Endothelial cell of coronary artery (primary cell): Measurements from ENCODE around the gene ZCCHC3. TPM values are rescaled to one million over a fixed set of nuclear protein-coding genes. Genes with fewer than 3 reads are reported as not detected.

ENCODE experiments used
- total RNA-seq: library from RNA; depleted of rRNA; stranded (reverse); fragments of >200 nt; gene quantifications from 2 replicates; pipeline ENCODE4 v1.2.3, GENCODE V29; 2014

Gene ZCCHC3
- total RNA-seq = 16.1 and 18.6 TPM in 2 replicates

GRCh38 chr20:297098-297924 lies at the start of gene ZCCHC3:
Gene ZCCHC3 (plus strand): TSS chr20:297570. CDS start chr20:297587, 17 bp downstream.

DNA sequence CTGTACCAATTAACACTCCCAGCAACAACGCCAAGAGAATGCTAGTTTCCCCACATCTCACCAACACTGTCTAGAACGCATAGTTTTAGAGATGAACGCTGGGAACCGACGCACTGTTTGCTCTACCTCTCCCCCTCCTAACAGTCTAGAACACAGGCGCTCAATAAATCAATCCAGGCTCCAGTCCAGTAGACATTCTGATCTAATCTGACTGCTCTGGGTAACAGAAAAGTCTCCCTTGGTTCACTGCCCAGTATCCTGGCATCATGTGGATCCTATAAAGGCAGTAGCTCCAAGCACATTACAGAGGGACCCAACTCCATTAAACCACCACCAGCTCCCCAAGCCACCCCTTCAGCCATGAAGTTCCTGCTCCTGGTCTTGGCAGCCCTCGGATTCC lies 40.0 kb upstream of the ZCCHC3 start, which contains the start of gene DEFB132:
Gene DEFB132 (plus strand): TSS at position 306 of the 400 bp plus-strand sequence. CDS start 55 bp downstream, at position 361.

DNA sequence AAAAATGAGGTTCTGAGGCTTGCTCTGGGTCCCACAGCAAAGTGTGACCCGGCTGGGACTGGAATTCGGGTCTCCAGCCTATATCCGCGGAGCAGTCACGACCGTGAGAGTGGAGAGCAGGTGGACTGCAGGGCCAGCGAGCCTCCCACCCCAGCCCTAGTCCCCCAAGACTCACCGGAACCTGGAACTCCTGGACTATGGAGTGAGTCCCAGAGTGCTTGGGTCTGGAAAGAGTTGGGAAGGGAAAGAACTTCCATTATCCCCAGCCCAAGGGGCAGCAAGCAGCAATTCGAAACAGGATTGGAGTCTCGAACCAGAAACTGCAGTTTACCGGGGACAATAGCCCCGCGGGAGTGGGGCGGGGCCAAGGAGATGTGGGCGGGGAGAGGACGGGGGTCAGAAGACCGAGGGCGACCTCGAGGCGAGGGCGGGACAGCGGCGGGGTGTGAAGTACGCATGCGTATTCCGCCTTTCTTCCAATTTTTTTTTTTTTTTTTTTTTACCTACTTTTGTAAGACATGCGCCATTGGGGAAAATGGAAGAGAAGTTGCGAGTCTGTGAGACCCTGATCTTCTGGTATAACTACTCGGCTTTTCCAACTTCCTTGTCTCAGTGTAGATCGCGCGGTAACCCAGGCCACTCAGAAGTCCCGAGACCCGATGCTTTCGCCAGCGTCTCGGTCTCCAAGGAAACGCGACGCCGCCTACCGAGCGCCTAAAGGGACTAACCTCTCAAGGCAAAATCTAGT lies 7.1 kb upstream of the ZCCHC3 start, which contains the start of gene C20orf96:
Gene C20orf96 (minus strand): TSS at position 667 of the 748 bp plus-strand sequence. CDS start 140 bp downstream, at position 527.

GRCh38 chr20:325045-325888 lies 27.9 kb downstream of the ZCCHC3 start, which contains the start of gene SOX12:
Gene SOX12 (plus strand): TSS chr20:325552. CDS start chr20:325925, 373 bp downstream.

DNA sequence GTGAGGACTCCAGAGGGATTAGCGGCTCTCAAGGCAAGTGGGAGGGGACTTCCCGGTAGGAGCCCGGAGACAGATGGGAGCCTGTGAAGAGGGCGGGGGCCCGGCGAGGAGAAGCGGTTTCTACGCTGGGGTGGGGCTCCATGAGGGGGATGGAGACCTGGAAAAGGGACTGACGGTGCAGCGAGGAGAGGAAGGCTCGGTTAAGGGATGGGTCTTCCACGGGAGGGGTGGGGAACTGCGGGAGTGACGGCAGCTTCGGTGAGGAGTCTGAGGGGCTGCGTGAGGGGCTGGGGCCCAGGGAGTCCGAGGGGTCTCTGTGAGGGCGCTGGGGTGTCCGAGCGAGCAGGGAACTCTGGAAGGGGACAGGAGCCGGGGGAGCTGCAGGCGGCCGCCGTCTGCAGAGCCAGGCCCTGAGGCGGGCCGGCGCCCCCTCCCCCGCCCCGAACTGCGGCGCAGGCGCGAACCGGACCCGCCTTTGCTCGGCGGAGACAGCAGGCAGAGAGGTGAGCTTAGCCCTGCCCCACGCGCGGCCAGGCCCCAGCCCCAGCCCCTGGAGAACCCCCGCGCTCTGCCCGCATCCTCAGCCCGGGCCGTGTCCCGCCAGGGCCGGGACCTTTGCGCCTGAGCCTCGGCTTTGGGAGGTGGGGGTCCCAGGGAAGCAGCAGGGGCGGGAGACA lies 49.4 kb downstream of the ZCCHC3 start, which contains the start of gene NRSN2:
Gene NRSN2 (plus strand): TSS at position 472 of the 677 bp plus-strand sequence. CDS start 2,533 bp downstream, outside the sequence.

Other genes starting within 250 kb of the ZCCHC3 start
- not detected in 2 replicates for gene DEFB125, start 209.9 kb upstream of the ZCCHC3 start, total RNA-seq
- not detected in 2 replicates for gene DEFB126, start 155.0 kb upstream of the ZCCHC3 start, total RNA-seq
- gene DEFB127, start 140.1 kb upstream of the ZCCHC3 start, total RNA-seq = not detected in 2 replicates
- not detected in 2 replicates for gene DEFB128, start 107.9 kb upstream of the ZCCHC3 start, total RNA-seq
- gene DEFB129, start 70.3 kb upstream of the ZCCHC3 start, total RNA-seq = not detected in 2 replicates
- not detected in 2 replicates for gene DEFB132, start 39.8 kb upstream of the ZCCHC3 start, total RNA-seq
- gene C20orf96, start 6.8 kb upstream of the ZCCHC3 start, total RNA-seq = 3.4 and 3.5 TPM in 2 replicates
- gene SOX12, start 28.0 kb downstream of the ZCCHC3 start, total RNA-seq = 4.0 and 4.9 TPM in 2 replicates
- 12.0 and 15.0 TPM in 2 replicates for gene NRSN2, start 49.5 kb downstream of the ZCCHC3 start, total RNA-seq
- gene TRIB3, start 83.2 kb downstream of the ZCCHC3 start, total RNA-seq = 44.6 and 45.9 TPM in 2 replicates
- gene RBCK1, start 110.7 kb downstream of the ZCCHC3 start, total RNA-seq = 54.0 and 76.1 TPM in 2 replicates
- gene TBC1D20, start 165.0 kb downstream of the ZCCHC3 start, total RNA-seq = 20.1 and 24.7 TPM in 2 replicates
- 104 and 116 TPM in 2 replicates for gene CSNK2A1, start 246.2 kb downstream of the ZCCHC3 start, total RNA-seq